IPS-15b (cell line): ENCODE measurements around the gene QSOX1.
"Not testable (repeated sequence)": the region's sequence is repeated elsewhere in the genome, so short reads cannot be mapped to it uniquely, and the experiment has no call there.

ENCODE experiments used
- H3K27me3 ChIP-seq: one replicate; pipeline ENCODE4 v1.6.1; 2013; ENCODE audit warnings: low read length; ENCODE audit not compliant: control insufficient read depth, insufficient read depth
- H3K36me3 ChIP-seq: one replicate; pipeline ENCODE4 v1.6.1; 2013; ENCODE audit warnings: low read length; ENCODE audit not compliant: control insufficient read depth, insufficient read depth
- H3K4me1 ChIP-seq: one replicate; pipeline ENCODE4 v1.6.1; 2013; ENCODE audit warnings: mild to moderate bottlenecking, low read length; ENCODE audit not compliant: control insufficient read depth, insufficient read depth
- H3K4me3 ChIP-seq: one replicate; pipeline ENCODE4 v1.5.1; 2013; ENCODE audit warnings: low read depth, low read length
- H3K9ac ChIP-seq: one replicate; pipeline ENCODE4 v1.6.1; 2013; ENCODE audit warnings: low read depth, mild to moderate bottlenecking, low read length
- H3K9me3 ChIP-seq: one replicate; pipeline ENCODE4 v1.6.1; 2013; ENCODE audit warnings: mild to moderate bottlenecking, low read length; ENCODE audit not compliant: control insufficient read depth, insufficient read depth

The QSOX1 gene

DNA sequence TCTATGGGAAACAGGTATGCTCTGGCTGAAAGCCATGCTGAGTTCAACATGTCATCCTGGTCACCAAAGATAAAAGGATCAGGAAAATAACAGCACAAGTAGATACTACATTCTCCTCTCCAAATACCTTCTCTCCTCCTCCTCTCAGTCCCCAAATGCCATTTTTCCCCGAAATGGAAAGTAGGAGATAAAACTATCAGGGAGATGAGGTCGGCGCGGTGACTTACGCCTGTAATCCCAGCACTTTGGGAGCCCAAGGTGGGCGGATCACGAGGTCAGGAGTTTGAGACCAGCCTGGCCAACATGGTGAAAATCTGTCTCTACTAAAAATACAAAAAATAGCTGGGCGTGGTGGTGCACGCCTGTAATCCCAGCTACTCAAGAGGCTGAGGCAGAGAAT lies 21.0 kb upstream of the QSOX1 start:
- H3K9ac ChIP-seq, H3K27me3 ChIP-seq, H3K4me3 ChIP-seq, H3K9me3 ChIP-seq, H3K4me1 ChIP-seq, H3K36me3 ChIP-seq: not testable (repeated sequence)

GRCh38 chr1:180135535-180135934 lies 19.1 kb upstream of the QSOX1 start:
- no peaks in the 10 kb centered on the region for H3K9me3 ChIP-seq
- H3K9ac ChIP-seq, result no peak overlapping the region
- H3K4me1 ChIP-seq, result no peaks in the 10 kb centered on the region
- no peak overlapping the region for H3K4me3 ChIP-seq
- H3K27me3 ChIP-seq, result no peaks in the 10 kb centered on the region
- H3K36me3 ChIP-seq, result no peaks in the 10 kb centered on the region

GRCh38 chr1:180136331-180136967 lies 18.2 kb upstream of the QSOX1 start:
- H3K9ac ChIP-seq, result no peak overlapping the region
- H3K4me1 ChIP-seq, result no peaks in the 10 kb centered on the region
- no peak overlapping the region for H3K4me3 ChIP-seq
- H3K9me3 ChIP-seq, result no peaks in the 10 kb centered on the region
- H3K27me3 ChIP-seq, result no peaks in the 10 kb centered on the region
- H3K36me3 ChIP-seq, result no peaks in the 10 kb centered on the region

- no peaks in the 10 kb centered on the region for H3K27me3 ChIP-seq
- H3K4me3 ChIP-seq, result no peak overlapping the region
- H3K9ac ChIP-seq, result no peak overlapping the region
- no peaks in the 10 kb centered on the region for H3K9me3 ChIP-seq
- no peaks in the 10 kb centered on the region for H3K4me1 ChIP-seq
- no peaks in the 10 kb centered on the region for H3K36me3 ChIP-seq
Observed at GRCh38 chr1:180136968-180137356, 17.7 kb upstream of the QSOX1 start.

- Histone ChIP-seq H3K4me3 (no peak overlapping the region), H3K27me3 (no peaks in the 10 kb centered on the region), H3K4me1 (no peaks in the 10 kb centered on the region), H3K9ac (no peak overlapping the region), H3K36me3 (no peaks in the 10 kb centered on the region), H3K9me3 (no peaks in the 10 kb centered on the region)
Observed at GRCh38 chr1:180137776-180138175, 16.9 kb upstream of the QSOX1 start.

GRCh38 chr1:180141381-180141934 lies 13.2 kb upstream of the QSOX1 start:
- H3K9me3 ChIP-seq, result no peaks in the 10 kb centered on the region
- no peaks in the 10 kb centered on the region for H3K4me1 ChIP-seq
- H3K36me3 ChIP-seq, result no peaks in the 10 kb centered on the region
- no peak overlapping the region for H3K9ac ChIP-seq
- H3K27me3 ChIP-seq, result no peaks in the 10 kb centered on the region
- H3K4me3 ChIP-seq, result no peak overlapping the region

GRCh38 chr1:180143359-180143758 lies 11.3 kb upstream of the QSOX1 start:
- Histone ChIP-seq H3K9me3 (no peaks in the 10 kb centered on the region), H3K36me3 (no peaks in the 10 kb centered on the region), H3K9ac (no peak overlapping the region), H3K27me3 (no peaks in the 10 kb centered on the region), H3K4me1 (no peaks in the 10 kb centered on the region), H3K4me3 (no peak overlapping the region)

GRCh38 chr1:180144659-180145357 lies 9.9 kb upstream of the QSOX1 start:
- Histone ChIP-seq H3K9ac (no peak overlapping the region), H3K4me3 (no peak overlapping the region), H3K9me3 (no peaks in the 10 kb centered on the region), H3K4me1 (no peaks in the 10 kb centered on the region), H3K27me3 (no peaks in the 10 kb centered on the region), H3K36me3 (no peaks in the 10 kb centered on the region)

DNA sequence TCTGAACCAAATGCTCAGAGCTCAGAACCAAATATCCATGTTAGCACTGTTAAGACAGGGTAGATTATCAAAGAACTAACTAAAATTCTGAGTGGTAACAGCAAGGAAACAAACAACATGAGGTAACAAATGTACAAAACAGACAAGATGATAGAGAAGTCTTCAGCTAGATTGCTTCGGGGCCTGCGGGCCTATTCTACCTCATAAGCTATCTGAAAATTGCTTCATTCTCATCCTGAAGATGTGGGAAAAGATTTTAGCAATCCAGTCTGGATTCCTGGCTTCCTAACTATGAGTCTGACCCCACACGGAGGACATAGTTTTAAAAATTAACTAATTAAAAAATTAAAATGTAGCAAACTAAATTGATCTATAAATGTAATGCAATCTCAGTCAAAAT lies 9.2 kb upstream of the QSOX1 start:
- Histone ChIP-seq H3K27me3 (no peaks in the 10 kb centered on the region), H3K9me3 (no peaks in the 10 kb centered on the region), H3K9ac (no peak overlapping the region), H3K4me3 (no peak overlapping the region), H3K36me3 (no peaks in the 10 kb centered on the region), H3K4me1 (no peaks in the 10 kb centered on the region)

DNA sequence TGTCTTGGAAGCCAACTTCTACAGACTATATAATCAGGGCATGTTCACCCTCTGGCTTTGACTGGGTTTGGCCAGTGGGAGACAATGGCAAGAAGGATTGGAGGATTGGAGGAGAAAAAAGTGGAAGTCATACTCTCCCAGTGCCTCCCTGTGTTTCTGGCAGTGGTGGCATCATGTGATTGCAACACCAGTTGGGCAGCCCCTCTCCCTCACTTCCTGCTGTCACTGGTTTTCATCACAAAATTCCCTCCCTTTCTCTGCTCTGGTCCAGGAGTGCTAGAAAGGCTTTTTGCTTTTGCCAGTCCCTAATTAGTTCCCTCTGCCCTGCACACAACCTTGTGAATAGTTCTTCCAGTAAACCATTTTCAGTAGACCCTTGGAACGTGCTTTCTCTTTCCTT lies 3.7 kb upstream of the QSOX1 start:
- Histone ChIP-seq H3K9me3 (no peaks in the 10 kb centered on the region), H3K9ac (no peak overlapping the region), H3K4me3 (no peak overlapping the region), H3K4me1 (peaks cover 3% of the 10 kb centered on the region), H3K36me3 (no peaks in the 10 kb centered on the region), H3K27me3 (peaks cover 33% of the 10 kb centered on the region)

GRCh38 chr1:180151508-180151907 lies 3.2 kb upstream of the QSOX1 start:
- Histone ChIP-seq H3K4me1 (peaks cover 3% of the 10 kb centered on the region), H3K9ac (no peak overlapping the region), H3K4me3 (no peak overlapping the region), H3K9me3 (no peaks in the 10 kb centered on the region), H3K36me3 (no peaks in the 10 kb centered on the region), H3K27me3 (peaks cover 38% of the 10 kb centered on the region)

DNA sequence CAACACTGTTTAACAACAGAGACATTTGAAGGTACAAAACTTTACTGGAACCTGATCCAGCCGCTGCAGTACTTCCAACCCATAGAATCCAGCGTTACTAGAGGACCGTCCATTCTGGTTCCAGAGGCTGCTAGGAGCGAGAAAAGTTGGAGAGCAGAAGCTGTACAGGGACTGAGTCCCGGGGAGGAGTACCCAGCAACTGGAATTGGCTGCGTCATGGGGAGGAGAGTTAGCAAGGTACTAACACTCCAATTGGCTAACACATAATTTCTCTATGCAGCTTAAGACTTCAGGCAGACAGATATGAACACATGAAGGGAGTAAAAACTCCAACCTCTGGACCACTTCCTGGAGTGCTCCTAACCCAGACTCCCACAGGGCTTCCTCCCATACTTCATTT lies 2.1 kb upstream of the QSOX1 start:
- no peak overlapping the region for H3K4me3 ChIP-seq
- no peaks in the 10 kb centered on the region for H3K36me3 ChIP-seq
- peaks cover 3% of the 10 kb centered on the region for H3K4me1 ChIP-seq
- H3K9ac ChIP-seq, result no peak overlapping the region
- peaks cover 39% of the 10 kb centered on the region for H3K27me3 ChIP-seq
- no peaks in the 10 kb centered on the region for H3K9me3 ChIP-seq
